ENCODE results near the gene PSMD6.

DNA sequence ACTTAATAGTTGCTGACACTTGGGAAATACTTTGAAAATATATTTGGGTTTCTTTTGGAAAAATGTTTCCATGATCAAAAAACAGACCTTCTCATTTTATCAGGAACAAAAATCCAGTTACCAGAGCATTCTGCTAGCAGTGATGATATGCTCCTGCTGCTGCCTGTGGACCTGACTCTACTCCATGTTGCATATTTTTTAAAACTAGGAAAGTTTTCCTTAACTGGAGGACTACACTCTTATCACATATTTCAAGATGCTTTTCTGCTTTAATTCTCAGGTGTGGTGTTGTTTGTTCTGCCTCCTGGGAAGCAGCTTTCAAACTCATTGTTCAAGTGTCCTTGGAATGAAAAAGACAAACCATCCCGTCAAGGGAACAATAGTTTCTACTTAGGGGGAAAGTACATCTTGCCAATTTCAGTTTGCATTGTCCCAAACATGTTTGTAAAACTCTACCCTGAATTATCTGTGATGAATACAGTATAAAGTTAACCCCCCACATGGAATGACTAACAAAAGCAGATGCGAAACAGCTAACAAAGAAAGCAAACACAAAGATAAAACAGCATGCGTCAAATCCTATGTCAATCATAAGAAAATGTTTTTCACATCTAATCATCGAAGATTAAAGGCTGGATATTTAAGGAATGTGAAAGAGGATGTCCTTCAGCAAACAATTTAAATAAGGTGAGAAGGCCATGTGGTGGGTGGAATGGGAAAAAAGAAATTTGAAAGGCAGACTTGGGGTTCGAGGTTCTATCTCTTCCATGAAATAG is 40.1 kb upstream of the PSMD6 start:
- TF ChIP-seq, protein P1, sequence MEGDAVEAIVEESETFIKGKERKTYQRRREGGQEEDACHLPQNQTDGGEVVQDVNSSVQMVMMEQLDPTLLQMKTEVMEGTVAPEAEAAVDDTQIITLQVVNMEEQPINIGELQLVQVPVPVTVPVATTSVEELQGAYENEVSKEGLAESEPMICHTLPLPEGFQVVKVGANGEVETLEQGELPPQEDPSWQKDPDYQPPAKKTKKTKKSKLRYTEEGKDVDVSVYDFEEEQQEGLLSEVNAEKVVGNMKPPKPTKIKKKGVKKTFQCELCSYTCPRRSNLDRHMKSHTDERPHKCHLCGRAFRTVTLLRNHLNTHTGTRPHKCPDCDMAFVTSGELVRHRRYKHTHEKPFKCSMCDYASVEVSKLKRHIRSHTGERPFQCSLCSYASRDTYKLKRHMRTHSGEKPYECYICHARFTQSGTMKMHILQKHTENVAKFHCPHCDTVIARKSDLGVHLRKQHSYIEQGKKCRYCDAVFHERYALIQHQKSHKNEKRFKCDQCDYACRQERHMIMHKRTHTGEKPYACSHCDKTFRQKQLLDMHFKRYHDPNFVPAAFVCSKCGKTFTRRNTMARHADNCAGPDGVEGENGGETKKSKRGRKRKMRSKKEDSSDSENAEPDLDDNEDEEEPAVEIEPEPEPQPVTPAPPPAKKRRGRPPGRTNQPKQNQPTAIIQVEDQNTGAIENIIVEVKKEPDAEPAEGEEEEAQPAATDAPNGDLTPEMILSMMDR (IDR thresholded peaks at IDR 0.05; ENCODE audit: extremely low read depth in 1 of 2, insufficient read depth in 1 of 2, low read depth in 1 of 2, low read length in 2 of 2) = no peak
- TF ChIP-seq POLR2A (IDR thresholded peaks at IDR 0.05; ENCODE audit: low read depth, low read length) (no peak), POLR2AphosphoS5 (IDR thresholded peaks at IDR 0.05; ENCODE audit: insufficient read depth, low read depth, low read length) (no peak), EZH2 (IDR thresholded peaks at IDR 0.05; ENCODE audit: borderline replicate concordance, low read depth, low read length, severe bottlenecking) (no peak)

All from endothelial cell of umbilical vein (primary cell).